ENCODE measurements around the gene UQCC5. TPM values are rescaled to one million over a fixed set of nuclear protein-coding genes. Genes with fewer than 3 reads are reported as not detected.

The UQCC5 gene
- total RNA-seq, 1 donor from 2014 or later, result 18.6 TPM

GRCh38 chr3:52493232-52494017 is 43.0 kb upstream of the UQCC5 start:
- H3K27ac Mint-ChIP-seq (ENCODE audit: unreplicated experiment), result no peak overlapping the region
- H3K9me3 Mint-ChIP-seq (ENCODE audit: unreplicated experiment), result no peaks in the 10 kb centered on the region
- peaks cover 11% of the 10 kb centered on the region for H3K4me1 Mint-ChIP-seq (ENCODE audit: unreplicated experiment)
- H3K27me3 Mint-ChIP-seq (ENCODE audit: unreplicated experiment), result no peaks in the 10 kb centered on the region
- DNase-seq (ENCODE audit: extremely low spot score, unreplicated experiment), result no peak
- TF ChIP-seq, protein P1, sequence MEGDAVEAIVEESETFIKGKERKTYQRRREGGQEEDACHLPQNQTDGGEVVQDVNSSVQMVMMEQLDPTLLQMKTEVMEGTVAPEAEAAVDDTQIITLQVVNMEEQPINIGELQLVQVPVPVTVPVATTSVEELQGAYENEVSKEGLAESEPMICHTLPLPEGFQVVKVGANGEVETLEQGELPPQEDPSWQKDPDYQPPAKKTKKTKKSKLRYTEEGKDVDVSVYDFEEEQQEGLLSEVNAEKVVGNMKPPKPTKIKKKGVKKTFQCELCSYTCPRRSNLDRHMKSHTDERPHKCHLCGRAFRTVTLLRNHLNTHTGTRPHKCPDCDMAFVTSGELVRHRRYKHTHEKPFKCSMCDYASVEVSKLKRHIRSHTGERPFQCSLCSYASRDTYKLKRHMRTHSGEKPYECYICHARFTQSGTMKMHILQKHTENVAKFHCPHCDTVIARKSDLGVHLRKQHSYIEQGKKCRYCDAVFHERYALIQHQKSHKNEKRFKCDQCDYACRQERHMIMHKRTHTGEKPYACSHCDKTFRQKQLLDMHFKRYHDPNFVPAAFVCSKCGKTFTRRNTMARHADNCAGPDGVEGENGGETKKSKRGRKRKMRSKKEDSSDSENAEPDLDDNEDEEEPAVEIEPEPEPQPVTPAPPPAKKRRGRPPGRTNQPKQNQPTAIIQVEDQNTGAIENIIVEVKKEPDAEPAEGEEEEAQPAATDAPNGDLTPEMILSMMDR (IDR thresholded peaks at IDR 0.05), result no peak
- no peak overlapping the region for H3K4me3 Mint-ChIP-seq (ENCODE audit: unreplicated experiment)
- H3K36me3 Mint-ChIP-seq (ENCODE audit: unreplicated experiment), result peaks cover 12% of the 10 kb centered on the region

GRCh38 chr3:52494445-52494844 is 42.0 kb upstream of the UQCC5 start:
- no peak overlapping the region for H3K4me3 Mint-ChIP-seq (ENCODE audit: unreplicated experiment)
- H3K4me1 Mint-ChIP-seq (ENCODE audit: unreplicated experiment), result peaks cover 11% of the 10 kb centered on the region
- DNase-seq (ENCODE audit: extremely low spot score, unreplicated experiment), result no peak
- H3K27ac Mint-ChIP-seq (ENCODE audit: unreplicated experiment), result no peak overlapping the region
- TF ChIP-seq, protein P1 (IDR thresholded peaks at IDR 0.05), result no peak
- peaks cover 12% of the 10 kb centered on the region for H3K36me3 Mint-ChIP-seq (ENCODE audit: unreplicated experiment)
- H3K9me3 Mint-ChIP-seq (ENCODE audit: unreplicated experiment), result no peaks in the 10 kb centered on the region
- no peaks in the 10 kb centered on the region for H3K27me3 Mint-ChIP-seq (ENCODE audit: unreplicated experiment)

GRCh38 chr3:52494886-52495495 is 41.4 kb upstream of the UQCC5 start, which contains the start of gene STAB1:
STAB1 (plus strand) TSS chr3:52495338; CDS start chr3:52495414, 76 bp downstream.
- Mint-ChIP-seq H3K27ac (ENCODE audit: unreplicated experiment) (no peak within 1 kb of the TSS), H3K9me3 (ENCODE audit: unreplicated experiment) (no peaks in the 10 kb centered on the region), H3K36me3 (ENCODE audit: unreplicated experiment) (peaks cover 12% of the 10 kb centered on the region), H3K27me3 (ENCODE audit: unreplicated experiment) (no peaks in the 10 kb centered on the region), H3K4me3 (ENCODE audit: unreplicated experiment) (no peak within 1 kb of the TSS), H3K4me1 (ENCODE audit: unreplicated experiment) (peaks cover 11% of the 10 kb centered on the region)
- TF ChIP-seq, protein P1 (IDR thresholded peaks at IDR 0.05), result no peak
- no peak for DNase-seq (ENCODE audit: extremely low spot score, unreplicated experiment)

GRCh38 chr3:52495777-52496602 is 40.4 kb upstream of the UQCC5 start:
- peaks cover 7% of the 10 kb centered on the region for H3K4me1 Mint-ChIP-seq (ENCODE audit: unreplicated experiment)
- no peak overlapping the region for H3K27ac Mint-ChIP-seq (ENCODE audit: unreplicated experiment)
- H3K4me3 Mint-ChIP-seq (ENCODE audit: unreplicated experiment), result no peak overlapping the region
- H3K9me3 Mint-ChIP-seq (ENCODE audit: unreplicated experiment), result no peaks in the 10 kb centered on the region
- TF ChIP-seq, protein P1 (IDR thresholded peaks at IDR 0.05), result no peak
- DNase-seq (ENCODE audit: extremely low spot score, unreplicated experiment), result no peak
- peaks cover 12% of the 10 kb centered on the region for H3K36me3 Mint-ChIP-seq (ENCODE audit: unreplicated experiment)
- H3K27me3 Mint-ChIP-seq (ENCODE audit: unreplicated experiment), result no peaks in the 10 kb centered on the region
